A549 (cell line): ENCODE data around the gene GCLC. TPM values are rescaled to one million over a fixed set of nuclear protein-coding genes. Genes with fewer than 3 reads are reported as not detected.

Source experiments
- ATAC-seq, 2 experiments: fragments of 200-7000 bp in 1 of 2; fragments of >200 bp in 1 of 2; cut with Nextera tagmentation in 1 of 2; cut with Tn5 transposase in 1 of 2; 3 replicates each; pipeline versions ENCODE4 v1.8.0 to v1.9.1; 2018 to 2020; ENCODE audit warnings: mild to moderate bottlenecking in 1 of 2, moderate library complexity in 1 of 2
- CTCF ChIA-PET: fragments of 300-600 bp; sonication (Branson Sonifier 250); formaldehyde crosslinking; extraction: SDS; loops from one replicate; lab custom pipeline; 2021; ENCODE audit warnings: antibody characterized with exemption, inconsistent platforms; lab: Yijun Ruan, JAX
- POLR2A ChIA-PET: fragments of 350-600 bp; formaldehyde crosslinking; extraction: SDS; loops from one replicate; lab custom pipeline; 2021; ENCODE audit warnings: antibody characterized with exemption, inconsistent platforms; lab: Yijun Ruan, JAX
- DNase-seq, 2 experiments: peaks; one replicate each; pipeline versions ENCODE4 v3.0.0 to v3.0.0-alpha.2; 2011 to 2016; ENCODE audit warnings: low read depth in 1 of 2, low spot score in 1 of 2
- FAIRE-seq: peaks from 2 replicates; lab custom pipeline; 2011; peaks lifted over from hg19 to GRCh38; lab: Jason Lieb, UNC
- H3K27ac ChIP-seq, 2 experiments: fragments of >200 bp; sonication (Bioruptor Twin); formaldehyde crosslinking; 3 replicates each; pipeline ENCODE4 v1.5.1; 2016 to 2017
- H3K4me1 ChIP-seq: fragments of >200 bp; sonication (Bioruptor Twin); formaldehyde crosslinking; 3 replicates; pipeline ENCODE4 v1.6.1; 2016
- H3K4me2 ChIP-seq: fragments of >200 bp; sonication (Bioruptor Twin); formaldehyde crosslinking; 3 replicates; pipeline ENCODE4 v1.6.1; 2016
- H3K4me3 ChIP-seq: fragments of >200 bp; sonication (Bioruptor Twin); formaldehyde crosslinking; 3 replicates; pipeline ENCODE4 v1.5.1; 2016
- H3K9me3 ChIP-seq: fragments of >200 bp; sonication (Bioruptor Twin); formaldehyde crosslinking; 3 replicates; pipeline ENCODE4 v1.6.1; 2016
- CEBPB ChIP-seq, 2 experiments: fragments of >200 bp in 1 of 2; sonication (Bioruptor Twin) in 1 of 2; formaldehyde crosslinking in 1 of 2; IDR thresholded peaks; 2 replicates each; pipeline ENCODE4 v1.6.1; 2012 to 2016
- CHD2 ChIP-seq: fragments of 150-350 bp; IDR thresholded peaks from 2 replicates; pipeline ENCODE4 v1.6.1; 2014; ENCODE audit warnings: low read length; ENCODE audit not compliant: partially characterized antibody
- FOSB ChIP-seq: fragments of 250-450 bp; sonication (Bioruptor Pico); IDR thresholded peaks from 2 replicates; pipeline ENCODE4 v1.5.0; 2020; ENCODE audit warnings: mild to moderate bottlenecking, moderate library complexity
- FOSL2 ChIP-seq, 2 experiments: fragments of 450-650 bp in 1 of 2; fragments of >200 bp in 1 of 2; sonication (Bioruptor Twin) in 1 of 2; formaldehyde crosslinking; IDR thresholded peaks; 2 replicates each; pipeline versions ENCODE4 v1.5.0 to v1.6.1; 2016 to 2020; ENCODE audit warnings: mild to moderate bottlenecking in 1 of 2, moderate library complexity in 1 of 2
- HEYL ChIP-seq: fragments of 250-450 bp; sonication (Bioruptor Pico); IDR thresholded peaks from 2 replicates; pipeline ENCODE4 v1.8.0; 2021; ENCODE audit warnings: mild to moderate bottlenecking, moderate library complexity
- HOXB13 ChIP-seq: fragments of 250-450 bp; sonication (Bioruptor Pico); IDR thresholded peaks from 2 replicates; pipeline ENCODE4 v1.5.0; 2020; ENCODE audit warnings: low read depth, mild to moderate bottlenecking, moderate library complexity
- HOXB5 ChIP-seq: fragments of 250-450 bp; sonication (Bioruptor Pico); IDR thresholded peaks from 2 replicates; pipeline ENCODE4 v1.5.0; 2020; ENCODE audit warnings: mild to moderate bottlenecking, moderate library complexity
- MAFK ChIP-seq: fragments of 450-650 bp; IDR thresholded peaks from 2 replicates; pipeline ENCODE4 v1.6.1; 2014; ENCODE audit not compliant: partially characterized antibody
- NPAS2 ChIP-seq: fragments of 250-450 bp; sonication (Bioruptor Pico); IDR thresholded peaks from 2 replicates; pipeline ENCODE4 v1.8.0; 2022; ENCODE audit warnings: mild to moderate bottlenecking, moderate library complexity, borderline replicate concordance
- NR3C1 ChIP-seq: fragments of >200 bp; sonication (Bioruptor Twin); formaldehyde crosslinking; IDR thresholded peaks from 3 replicates; pipeline ENCODE4 v1.6.1; 2017
- RAD21 ChIP-seq, 2 experiments: fragments of >200 bp in 1 of 2; sonication (Bioruptor Twin) in 1 of 2; formaldehyde crosslinking in 1 of 2; IDR thresholded peaks in 1 of 2; conservative IDR thresholded peaks in 1 of 2; 2 replicates in 1 of 2; 3 replicates in 1 of 2; pipeline ENCODE4 v1.6.1; 2012 to 2018; ENCODE audit warnings: inconsistent platforms in 1 of 2
- RARB ChIP-seq: fragments of 250-450 bp; sonication (Bioruptor Pico); IDR thresholded peaks from 2 replicates; pipeline ENCODE4 v1.8.0; 2021; ENCODE audit warnings: mild to moderate bottlenecking, moderate library complexity
- RNF2 ChIP-seq: fragments of 200-600 bp; sonication (generic); IDR thresholded peaks from 2 replicates; pipeline ENCODE4 v1.6.1; 2016; ENCODE audit warnings: low read depth, mild to moderate bottlenecking, antibody characterized with exemption, moderate library complexity, borderline replicate concordance
- SREBF2 ChIP-seq: fragments of 450-650 bp; IDR thresholded peaks from 2 replicates; pipeline ENCODE4 v1.6.1; 2014; ENCODE audit warnings: mild to moderate bottlenecking, moderate library complexity
- ZC3H11A ChIP-seq: fragments of 450-650 bp; IDR thresholded peaks from 2 replicates; pipeline ENCODE4 v1.6.1; 2014; ENCODE audit warnings: antibody characterized with exemption, mild to moderate bottlenecking
- ZFP36 ChIP-seq: fragments of 450-650 bp; IDR thresholded peaks from 2 replicates; pipeline ENCODE4 v1.6.1; 2014; ENCODE audit warnings: borderline replicate concordance; ENCODE audit not compliant: partially characterized antibody
- ZNF302 ChIP-seq: fragments of 250-450 bp; sonication (Bioruptor Pico); IDR thresholded peaks from 2 replicates; pipeline ENCODE4 v1.9.0; 2021; ENCODE audit warnings: inconsistent platforms, mild to moderate bottlenecking, moderate library complexity
- WGBS: methylation state at CpG from one replicate; pipeline ENCODE4 v1.1.6; 2017; ENCODE audit errors: missing lambda C conversion rate; 5-methylcytosine and 5-hydroxymethylcytosine counted together
- polyA plus RNA-seq, 4 experiments: library from polyadenylated mRNA; depleted of rRNA in 3 of 4; stranded (reverse); fragments of >200 nt; fragmentation: RNase III in 1 of 4; extraction: RNeasy Plus Mini Kit Qiagen cat#74134 plus additional on column Dnase treatment in 1 of 4; gene quantifications; 2 replicates in 3 of 4; 3 replicates in 1 of 4; pipeline ENCODE4 v1.2.3, GENCODE V29; 2011 to 2017
- TF ChIP-seq, protein P1 (sequence below): fragments of 200-600 bp; sonication (generic); IDR thresholded peaks from 2 replicates; pipeline ENCODE4 v1.6.1; 2016; ENCODE audit warnings: antibody characterized with exemption, mild to moderate bottlenecking, moderate library complexity
- TF ChIP-seq, protein P2 (sequence below): fragments of 150-350 bp; IDR thresholded peaks from 2 replicates; pipeline ENCODE4 v1.6.1; 2014; ENCODE audit warnings: low read depth, mild to moderate bottlenecking, low read length
- TF ChIP-seq, protein P3 (sequence below): fragments of >200 bp; sonication (Bioruptor Twin); formaldehyde crosslinking; IDR thresholded peaks from 3 replicates; pipeline ENCODE4 v1.6.1; 2016
- TF ChIP-seq, protein P4 (sequence below): fragments of >200 bp; sonication (Bioruptor Twin); formaldehyde crosslinking; IDR thresholded peaks from 2 replicates; pipeline ENCODE4 v1.6.1; 2016
- TF ChIP-seq, protein P5 (sequence below): IDR thresholded peaks from 2 replicates; pipeline ENCODE4 v1.6.1; 2012
- TF ChIP-seq, protein P6 (sequence below): IDR thresholded peaks from 2 replicates; pipeline ENCODE4 v1.6.1; 2012

The GCLC gene
- polyA plus RNA-seq, 2 of the 4 experiments (the other 2 are of a cell fraction), result 116 to 180 TPM

DNA sequence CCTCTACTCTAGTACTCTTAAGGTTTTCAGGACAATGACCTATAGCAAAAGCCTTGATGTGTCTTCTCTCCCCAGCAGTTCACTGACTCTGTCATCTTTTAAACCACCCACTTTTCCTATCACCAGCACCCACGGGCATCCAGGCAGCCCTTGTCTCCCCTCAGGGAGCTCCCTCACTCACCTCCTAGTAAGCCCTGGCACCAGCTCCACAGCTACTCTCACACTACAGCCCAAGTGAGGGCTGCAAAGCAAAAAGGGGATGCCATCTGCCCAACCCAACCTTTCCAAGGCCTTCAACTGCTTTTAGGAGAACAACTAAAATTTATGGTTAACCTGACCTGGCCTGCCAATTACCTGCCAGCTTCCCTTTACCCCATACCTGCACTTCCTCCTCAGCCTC, 26.0 kb downstream of the GCLC start:
- no peaks in the 10 kb centered on the region for H3K9me3 ChIP-seq
- FAIRE-seq (no peak), ATAC-seq (no peak), DNase-seq (no peak)
- CTCF ChIA-PET, result interaction anchor here (1.7 kb wide), 1 partner anchor 133 kb away, joined by 4 read pairs; no protein-coding TSS in a partner anchor
- TF ChIP-seq HOXB13 (no peak), ZNF302 (no peak), RNF2 (no peak), RAD21 (conservative IDR thresholded peaks at IDR 0.05 in 1 of 2, IDR thresholded peaks at IDR 0.05 in 1 of 2) (no peak), HOXB5 (CRISPR knock-in tag) (no peak), FOSB (no peak), ZC3H11A (no peak), MAFK (no peak), NR3C1 (no peak), RARB (CRISPR knock-in tag) (no peak), ZFP36 (no peak)
- TF ChIP-seq, protein P1, sequence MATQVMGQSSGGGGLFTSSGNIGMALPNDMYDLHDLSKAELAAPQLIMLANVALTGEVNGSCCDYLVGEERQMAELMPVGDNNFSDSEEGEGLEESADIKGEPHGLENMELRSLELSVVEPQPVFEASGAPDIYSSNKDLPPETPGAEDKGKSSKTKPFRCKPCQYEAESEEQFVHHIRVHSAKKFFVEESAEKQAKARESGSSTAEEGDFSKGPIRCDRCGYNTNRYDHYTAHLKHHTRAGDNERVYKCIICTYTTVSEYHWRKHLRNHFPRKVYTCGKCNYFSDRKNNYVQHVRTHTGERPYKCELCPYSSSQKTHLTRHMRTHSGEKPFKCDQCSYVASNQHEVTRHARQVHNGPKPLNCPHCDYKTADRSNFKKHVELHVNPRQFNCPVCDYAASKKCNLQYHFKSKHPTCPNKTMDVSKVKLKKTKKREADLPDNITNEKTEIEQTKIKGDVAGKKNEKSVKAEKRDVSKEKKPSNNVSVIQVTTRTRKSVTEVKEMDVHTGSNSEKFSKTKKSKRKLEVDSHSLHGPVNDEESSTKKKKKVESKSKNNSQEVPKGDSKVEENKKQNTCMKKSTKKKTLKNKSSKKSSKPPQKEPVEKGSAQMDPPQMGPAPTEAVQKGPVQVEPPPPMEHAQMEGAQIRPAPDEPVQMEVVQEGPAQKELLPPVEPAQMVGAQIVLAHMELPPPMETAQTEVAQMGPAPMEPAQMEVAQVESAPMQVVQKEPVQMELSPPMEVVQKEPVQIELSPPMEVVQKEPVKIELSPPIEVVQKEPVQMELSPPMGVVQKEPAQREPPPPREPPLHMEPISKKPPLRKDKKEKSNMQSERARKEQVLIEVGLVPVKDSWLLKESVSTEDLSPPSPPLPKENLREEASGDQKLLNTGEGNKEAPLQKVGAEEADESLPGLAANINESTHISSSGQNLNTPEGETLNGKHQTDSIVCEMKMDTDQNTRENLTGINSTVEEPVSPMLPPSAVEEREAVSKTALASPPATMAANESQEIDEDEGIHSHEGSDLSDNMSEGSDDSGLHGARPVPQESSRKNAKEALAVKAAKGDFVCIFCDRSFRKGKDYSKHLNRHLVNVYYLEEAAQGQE, result no peak
- TF ChIP-seq, protein P2, sequence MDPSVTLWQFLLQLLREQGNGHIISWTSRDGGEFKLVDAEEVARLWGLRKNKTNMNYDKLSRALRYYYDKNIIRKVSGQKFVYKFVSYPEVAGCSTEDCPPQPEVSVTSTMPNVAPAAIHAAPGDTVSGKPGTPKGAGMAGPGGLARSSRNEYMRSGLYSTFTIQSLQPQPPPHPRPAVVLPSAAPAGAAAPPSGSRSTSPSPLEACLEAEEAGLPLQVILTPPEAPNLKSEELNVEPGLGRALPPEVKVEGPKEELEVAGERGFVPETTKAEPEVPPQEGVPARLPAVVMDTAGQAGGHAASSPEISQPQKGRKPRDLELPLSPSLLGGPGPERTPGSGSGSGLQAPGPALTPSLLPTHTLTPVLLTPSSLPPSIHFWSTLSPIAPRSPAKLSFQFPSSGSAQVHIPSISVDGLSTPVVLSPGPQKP, result no peak
- TF ChIP-seq, protein P3, sequence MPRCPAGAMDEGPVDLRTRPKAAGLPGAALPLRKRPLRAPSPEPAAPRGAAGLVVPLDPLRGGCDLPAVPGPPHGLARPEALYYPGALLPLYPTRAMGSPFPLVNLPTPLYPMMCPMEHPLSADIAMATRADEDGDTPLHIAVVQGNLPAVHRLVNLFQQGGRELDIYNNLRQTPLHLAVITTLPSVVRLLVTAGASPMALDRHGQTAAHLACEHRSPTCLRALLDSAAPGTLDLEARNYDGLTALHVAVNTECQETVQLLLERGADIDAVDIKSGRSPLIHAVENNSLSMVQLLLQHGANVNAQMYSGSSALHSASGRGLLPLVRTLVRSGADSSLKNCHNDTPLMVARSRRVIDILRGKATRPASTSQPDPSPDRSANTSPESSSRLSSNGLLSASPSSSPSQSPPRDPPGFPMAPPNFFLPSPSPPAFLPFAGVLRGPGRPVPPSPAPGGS, result no peak
- TF ChIP-seq, protein P4, sequence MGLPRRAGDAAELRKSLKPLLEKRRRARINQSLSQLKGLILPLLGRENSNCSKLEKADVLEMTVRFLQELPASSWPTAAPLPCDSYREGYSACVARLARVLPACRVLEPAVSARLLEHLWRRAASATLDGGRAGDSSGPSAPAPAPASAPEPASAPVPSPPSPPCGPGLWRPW, result no peak
- TF ChIP-seq, protein P5, sequence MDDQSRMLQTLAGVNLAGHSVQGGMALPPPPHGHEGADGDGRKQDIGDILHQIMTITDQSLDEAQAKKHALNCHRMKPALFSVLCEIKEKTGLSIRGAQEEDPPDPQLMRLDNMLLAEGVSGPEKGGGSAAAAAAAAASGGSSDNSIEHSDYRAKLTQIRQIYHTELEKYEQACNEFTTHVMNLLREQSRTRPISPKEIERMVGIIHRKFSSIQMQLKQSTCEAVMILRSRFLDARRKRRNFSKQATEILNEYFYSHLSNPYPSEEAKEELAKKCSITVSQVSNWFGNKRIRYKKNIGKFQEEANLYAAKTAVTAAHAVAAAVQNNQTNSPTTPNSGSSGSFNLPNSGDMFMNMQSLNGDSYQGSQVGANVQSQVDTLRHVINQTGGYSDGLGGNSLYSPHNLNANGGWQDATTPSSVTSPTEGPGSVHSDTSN, result no peak
- H3K4me3 ChIP-seq, result no peak overlapping the region
- peak overlapping the region in 1 of 2 experiments; percentile 50; a peak in 1 of 6 replicates for H3K27ac ChIP-seq
- WGBS, result 40% methylated on average over 1 of the region's 1 CpG
- POLR2A ChIA-PET, result no interaction called here
- H3K4me2 ChIP-seq, result no peak overlapping the region
- H3K4me1 ChIP-seq, result peaks cover 75% of the 10 kb centered on the region

DNA sequence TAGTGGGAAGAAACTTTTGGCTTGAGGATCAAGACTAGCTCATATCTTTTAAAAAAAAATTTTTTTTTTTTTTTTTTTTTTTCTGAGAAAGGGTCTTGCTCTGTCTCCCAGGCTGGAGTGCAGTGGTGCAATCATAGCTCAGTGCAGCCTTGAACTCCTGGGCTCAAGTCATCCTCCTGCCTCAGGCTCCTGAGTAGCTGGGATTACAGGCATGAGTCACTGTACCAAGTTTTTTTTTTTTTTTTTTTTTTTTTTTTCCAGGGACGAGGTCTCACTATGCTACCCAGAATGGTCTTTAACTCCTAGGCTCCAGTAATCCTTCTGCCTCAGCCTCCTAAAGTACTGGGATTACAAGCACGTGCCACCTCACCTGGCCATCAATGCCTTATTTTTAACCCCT, 27.9 kb downstream of the GCLC start:
- no peaks in the 10 kb centered on the region for H3K9me3 ChIP-seq
- peak in 1 of 2 experiments; percentile 48 for DNase-seq
- TF ChIP-seq CHD2 (no peak), SREBF2 (no peak), CEBPB (IDR thresholded peaks at IDR 0.05) (peak in 1 of 2 experiments; percentile 35; a peak in 2 of 4 replicates), NPAS2 (CRISPR knock-in tag) (no peak), FOSL2 (IDR thresholded peaks at IDR 0.05) (no peak), FOSL2 (CRISPR knock-in tag; IDR thresholded peaks at IDR 0.05) (peak; percentile 68), HEYL (CRISPR knock-in tag) (no peak)
- TF ChIP-seq, protein P6, sequence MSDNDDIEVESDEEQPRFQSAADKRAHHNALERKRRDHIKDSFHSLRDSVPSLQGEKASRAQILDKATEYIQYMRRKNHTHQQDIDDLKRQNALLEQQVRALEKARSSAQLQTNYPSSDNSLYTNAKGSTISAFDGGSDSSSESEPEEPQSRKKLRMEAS, result 0 out of 2 replicates have a peak, but pooled peaks have one; percentile 14

More for the DNA sequence above, 27.9 kb downstream of the GCLC start:
- WGBS, result 3% methylated on average over 2 of the region's 2 CpGs
- FAIRE-seq, result no peak
- ChIA-PET POLR2A (interaction anchor here (0.6 to 1.3 kb wide), 4 partner anchors 20 to 134 kb away, joined by 3 to 13 read pairs (median 4); partner anchors contain the start of gene GCLC), CTCF (interaction anchor here (0.7 to 1.6 kb wide), 6 partner anchors 24 to 212 kb away, joined by 3 to 13 read pairs (median 4); partner anchors contain the start of gene GCLC)
- Histone ChIP-seq H3K4me3 (no peak overlapping the region), H3K27ac (peak overlapping the region; percentile 34 to 70; a peak in 4 of 6 replicates), H3K4me2 (peak overlapping the region; percentile 32), H3K4me1 (peaks cover 73% of the 10 kb centered on the region)
- ATAC-seq, result peak in 1 of 2 experiments; percentile 70; a peak in 4 of 6 replicates
